ENCODE data around the gene CDKAL1.

CDKAL1 gene

GRCh38 chr6:20686142-20686541 is 151.9 kb downstream of the CDKAL1 start:
- TF ChIP-seq EGR1 (IDR thresholded peaks at IDR 0.05) = no peak
- TF ChIP-seq ZBTB7A (IDR thresholded peaks at IDR 0.05; ENCODE audit: low read depth) = no peak
- TF ChIP-seq USF1 (IDR thresholded peaks at IDR 0.05) = no peak
- no peak for TF ChIP-seq CEBPB (IDR thresholded peaks at IDR 0.05)
- no peak for TF ChIP-seq FOXM1 (IDR thresholded peaks at IDR 0.05; ENCODE audit: borderline replicate concordance, low read depth)
- TF ChIP-seq TCF12 (IDR thresholded peaks at IDR 0.05; ENCODE audit: low read depth) = no peak
- TF ChIP-seq CREB1 (IDR thresholded peaks at IDR 0.05; ENCODE audit: low read depth) = no peak
- no peak for TF ChIP-seq RAD21 (IDR thresholded peaks at IDR 0.05; ENCODE audit: low read depth)
- no peak for TF ChIP-seq TEAD4 (IDR thresholded peaks at IDR 0.05)
- TF ChIP-seq REST (IDR thresholded peaks at IDR 0.05; ENCODE audit: low read depth) = no peak
- no peak for TF ChIP-seq EP300 (IDR thresholded peaks at IDR 0.05; ENCODE audit: borderline replicate concordance)
- TF ChIP-seq YY1 (IDR thresholded peaks at IDR 0.05; ENCODE audit: low read depth) = no peak
- TF ChIP-seq TAF1 (IDR thresholded peaks at IDR 0.05; ENCODE audit: low read depth) = no peak
- TF ChIP-seq NFIC (IDR thresholded peaks at IDR 0.05) = no peak
- TF ChIP-seq MAX (IDR thresholded peaks at IDR 0.05) = no peak

GRCh38 chr6:20687494-20687893 is 153.2 kb downstream of the CDKAL1 start:
- no peak for TF ChIP-seq FOXM1 (IDR thresholded peaks at IDR 0.05; ENCODE audit: borderline replicate concordance, low read depth)
- TF ChIP-seq YY1 (IDR thresholded peaks at IDR 0.05; ENCODE audit: low read depth) = no peak

GRCh38 chr6:20688710-20689500 is 154.6 kb downstream of the CDKAL1 start:
- no peak for TF ChIP-seq RAD21 (IDR thresholded peaks at IDR 0.05; ENCODE audit: low read depth)
- no peak for TF ChIP-seq TCF12 (IDR thresholded peaks at IDR 0.05; ENCODE audit: low read depth)
- TF ChIP-seq TAF1 (IDR thresholded peaks at IDR 0.05; ENCODE audit: low read depth) = no peak
- no peak for TF ChIP-seq FOXM1 (IDR thresholded peaks at IDR 0.05; ENCODE audit: borderline replicate concordance, low read depth)
- no peak for TF ChIP-seq EGR1 (IDR thresholded peaks at IDR 0.05)
- TF ChIP-seq EP300 (IDR thresholded peaks at IDR 0.05; ENCODE audit: borderline replicate concordance) = no peak
- no peak for TF ChIP-seq USF1 (IDR thresholded peaks at IDR 0.05)

GRCh38 chr6:20691185-20691584 is 156.9 kb downstream of the CDKAL1 start:
- TF ChIP-seq FOXM1 (IDR thresholded peaks at IDR 0.05; ENCODE audit: borderline replicate concordance, low read depth) (no peak), NFIC (IDR thresholded peaks at IDR 0.05) (no peak), TCF12 (IDR thresholded peaks at IDR 0.05; ENCODE audit: low read depth) (no peak), REST (IDR thresholded peaks at IDR 0.05; ENCODE audit: low read depth) (no peak), CREB1 (IDR thresholded peaks at IDR 0.05; ENCODE audit: low read depth) (no peak), EGR1 (IDR thresholded peaks at IDR 0.05) (no peak), ZBTB7A (IDR thresholded peaks at IDR 0.05; ENCODE audit: low read depth) (no peak), RAD21 (IDR thresholded peaks at IDR 0.05; ENCODE audit: low read depth) (no peak), YY1 (IDR thresholded peaks at IDR 0.05; ENCODE audit: low read depth) (no peak), TAF1 (IDR thresholded peaks at IDR 0.05; ENCODE audit: low read depth) (no peak), EP300 (IDR thresholded peaks at IDR 0.05; ENCODE audit: borderline replicate concordance) (no peak), CEBPB (IDR thresholded peaks at IDR 0.05) (no peak)

GRCh38 chr6:20692023-20692422 is 157.8 kb downstream of the CDKAL1 start:
- TF ChIP-seq NFIC (IDR thresholded peaks at IDR 0.05) (no peak), REST (IDR thresholded peaks at IDR 0.05; ENCODE audit: low read depth) (no peak), EP300 (IDR thresholded peaks at IDR 0.05; ENCODE audit: borderline replicate concordance) (no peak), TCF12 (IDR thresholded peaks at IDR 0.05; ENCODE audit: low read depth) (no peak), EGR1 (IDR thresholded peaks at IDR 0.05) (no peak), MAX (IDR thresholded peaks at IDR 0.05) (no peak), USF1 (IDR thresholded peaks at IDR 0.05) (no peak), CEBPB (IDR thresholded peaks at IDR 0.05) (no peak), TAF1 (IDR thresholded peaks at IDR 0.05; ENCODE audit: low read depth) (no peak), FOXM1 (IDR thresholded peaks at IDR 0.05; ENCODE audit: borderline replicate concordance, low read depth) (no peak), ZBTB7A (IDR thresholded peaks at IDR 0.05; ENCODE audit: low read depth) (no peak), TEAD4 (IDR thresholded peaks at IDR 0.05) (no peak), RAD21 (IDR thresholded peaks at IDR 0.05; ENCODE audit: low read depth) (no peak), YY1 (IDR thresholded peaks at IDR 0.05; ENCODE audit: low read depth) (no peak), CREB1 (IDR thresholded peaks at IDR 0.05; ENCODE audit: low read depth) (no peak)
